ENCODE data around the gene TM9SF3. TPM values are rescaled to one million over a fixed set of nuclear protein-coding genes. Genes with fewer than 3 reads are reported as not detected.
"Not testable (repeated sequence)": the region's sequence is repeated elsewhere in the genome, so short reads cannot be mapped to it uniquely, and the experiment has no call there.

Gene TM9SF3
- total and polyA plus RNA-seq, 2 donors (not counting 1 experiment from before 2014, with no cell fraction given) = 103 to 107 TPM

DNA sequence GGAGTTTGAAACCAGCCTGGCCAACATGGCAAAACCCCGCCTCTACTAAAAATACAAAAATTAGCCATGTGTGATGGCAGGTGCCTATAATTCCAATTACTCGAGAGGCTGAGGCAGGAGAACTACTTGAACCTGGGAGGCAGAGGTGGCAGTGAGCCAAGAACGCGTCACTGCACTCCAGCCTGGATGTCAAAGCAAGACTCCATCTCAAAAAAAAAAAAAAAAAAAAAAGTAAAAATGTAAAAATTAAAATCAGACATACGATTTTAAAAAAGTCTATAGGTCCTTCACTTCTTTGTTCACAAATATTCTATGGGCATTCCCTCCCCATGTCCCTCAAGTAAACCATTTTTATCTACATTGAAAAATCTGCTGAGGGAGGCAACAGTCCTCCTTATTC is 38.2 kb downstream of the TM9SF3 start:
- H3K4me3 ChIP-seq (replicated peaks in 1 of 4; ENCODE audit: control extremely low read depth in 1 of 4, insufficient read depth in 1 of 4, low read depth in 3 of 4, low read length in 4 of 4) = no peak overlapping the region
- H3K27me3 ChIP-seq (ENCODE audit: control insufficient read depth, insufficient read depth, low read length) = no peaks in the 10 kb centered on the region
- H3K4me2 ChIP-seq (ENCODE audit: extremely low read depth, insufficient read depth, low read length) = no peak overlapping the region
- no peaks in the 10 kb centered on the region for H3K36me3 ChIP-seq (ENCODE audit: control insufficient read depth, insufficient read depth, low read length)
- no peak overlapping the region for H2AFZ ChIP-seq (ENCODE audit: low read length)
- H4K20me1 ChIP-seq (ENCODE audit: control insufficient read depth, extremely low read depth, insufficient read depth, low read length) = peaks cover 2% of the 10 kb centered on the region
- peaks cover 2% of the 10 kb centered on the region for H3K79me2 ChIP-seq (ENCODE audit: control insufficient read depth, insufficient read depth, low read length)
- TF ChIP-seq EZH2 (IDR thresholded peaks at IDR 0.05; ENCODE audit: low read length, missing control alignments) (no peak), CTCF (conservative IDR thresholded peaks at IDR 0.05 in 1 of 2, IDR thresholded peaks at IDR 0.05 in 1 of 2; ENCODE audit: low read depth in 1 of 2, low read length in 2 of 2) (no peak)
- H3K27ac ChIP-seq (ENCODE audit: insufficient read depth, low read length) = no peak overlapping the region
- H3K9ac ChIP-seq (ENCODE audit: insufficient read depth, low read length) = no peak overlapping the region
- no peaks in the 10 kb centered on the region for H3K4me1 ChIP-seq (ENCODE audit: control insufficient read depth, extremely low read depth, insufficient read depth, low read length)
- no peak for DNase-seq (ENCODE audit: low read depth in 2 of 2)
- H3K9me3 ChIP-seq (ENCODE audit: control insufficient read depth, insufficient read depth, low read depth, low read length) = no peaks in the 10 kb centered on the region

DNA sequence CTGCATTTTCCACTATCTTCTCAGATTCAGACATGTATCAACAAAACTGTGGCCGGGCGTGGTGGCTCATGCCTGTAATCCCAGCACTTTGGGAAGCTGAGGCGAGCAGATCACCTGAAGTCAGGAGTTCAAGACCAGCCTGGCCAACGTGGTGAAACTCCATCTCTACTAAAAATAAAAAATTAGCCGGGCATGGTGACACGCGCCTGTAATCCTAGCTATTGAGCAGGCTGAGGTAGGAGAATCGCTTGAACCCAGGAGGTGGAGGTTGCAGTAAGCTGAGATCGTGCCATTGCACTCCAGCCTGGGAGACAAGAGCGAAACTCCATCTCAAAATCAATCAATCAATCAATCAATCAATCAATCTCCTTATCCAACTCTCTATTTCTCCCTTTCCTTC is 41.3 kb downstream of the TM9SF3 start:
- not testable (repeated sequence) for H3K4me3 ChIP-seq (replicated peaks in 1 of 4; ENCODE audit: control extremely low read depth in 1 of 4, insufficient read depth in 1 of 4, low read depth in 3 of 4, low read length in 4 of 4); H3K79me2 ChIP-seq (ENCODE audit: control insufficient read depth, insufficient read depth, low read length); H3K4me1 ChIP-seq (ENCODE audit: control insufficient read depth, extremely low read depth, insufficient read depth, low read length); H3K36me3 ChIP-seq (ENCODE audit: control insufficient read depth, insufficient read depth, low read length); H2AFZ ChIP-seq (ENCODE audit: low read length); DNase-seq (ENCODE audit: low read depth in 2 of 2); H3K4me2 ChIP-seq (ENCODE audit: extremely low read depth, insufficient read depth, low read length); H3K27me3 ChIP-seq (ENCODE audit: control insufficient read depth, insufficient read depth, low read length); H3K27ac ChIP-seq (ENCODE audit: insufficient read depth, low read length); H3K9ac ChIP-seq (ENCODE audit: insufficient read depth, low read length); H4K20me1 ChIP-seq (ENCODE audit: control insufficient read depth, extremely low read depth, insufficient read depth, low read length); H3K9me3 ChIP-seq (ENCODE audit: control insufficient read depth, insufficient read depth, low read depth, low read length)

DNA sequence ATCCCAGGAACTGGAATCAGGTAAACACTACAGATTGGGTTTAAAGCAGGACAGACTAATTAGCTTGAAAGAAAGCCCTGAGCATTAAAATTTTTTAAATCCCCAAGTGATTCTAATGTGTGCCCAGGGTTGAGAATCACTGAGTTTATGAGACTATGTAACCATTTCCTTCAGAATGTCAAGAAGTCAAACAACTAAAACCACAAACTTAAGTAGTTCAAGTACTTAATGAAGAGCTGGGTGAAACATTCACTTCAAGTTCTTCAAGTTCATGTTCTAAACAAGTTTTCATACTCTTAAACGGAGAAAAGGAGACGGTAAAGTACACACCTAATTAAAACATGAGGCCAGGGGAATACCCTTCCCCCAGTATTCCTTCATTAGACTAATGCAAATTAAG is 44.9 kb downstream of the TM9SF3 start:
- no peak overlapping the region for H3K9ac ChIP-seq (ENCODE audit: insufficient read depth, low read length)
- no peaks in the 10 kb centered on the region for H3K9me3 ChIP-seq (ENCODE audit: control insufficient read depth, insufficient read depth, low read depth, low read length)
- H4K20me1 ChIP-seq (ENCODE audit: control insufficient read depth, extremely low read depth, insufficient read depth, low read length) = no peaks in the 10 kb centered on the region
- H3K79me2 ChIP-seq (ENCODE audit: control insufficient read depth, insufficient read depth, low read length) = peaks cover 4% of the 10 kb centered on the region
- H3K4me3 ChIP-seq (replicated peaks in 1 of 4; ENCODE audit: control extremely low read depth in 1 of 4, insufficient read depth in 1 of 4, low read depth in 3 of 4, low read length in 4 of 4) = no peak overlapping the region
- peak; percentile 8 to 42 for DNase-seq (ENCODE audit: low read depth in 2 of 2)
- H3K4me2 ChIP-seq (ENCODE audit: extremely low read depth, insufficient read depth, low read length) = no peak overlapping the region
- H3K27me3 ChIP-seq (ENCODE audit: control insufficient read depth, insufficient read depth, low read length) = no peaks in the 10 kb centered on the region
- no peak overlapping the region for H2AFZ ChIP-seq (ENCODE audit: low read length)
- no peak for TF ChIP-seq EZH2 (IDR thresholded peaks at IDR 0.05; ENCODE audit: low read length, missing control alignments)
- no peaks in the 10 kb centered on the region for H3K36me3 ChIP-seq (ENCODE audit: control insufficient read depth, insufficient read depth, low read length)
- H3K27ac ChIP-seq (ENCODE audit: insufficient read depth, low read length) = no peak overlapping the region
- no peaks in the 10 kb centered on the region for H3K4me1 ChIP-seq (ENCODE audit: control insufficient read depth, extremely low read depth, insufficient read depth, low read length)

GRCh38 chr10:96540240-96540639 is 46.6 kb downstream of the TM9SF3 start:
- no peaks in the 10 kb centered on the region for H3K9me3 ChIP-seq (ENCODE audit: control insufficient read depth, insufficient read depth, low read depth, low read length)
- H3K4me3 ChIP-seq (replicated peaks in 1 of 4; ENCODE audit: control extremely low read depth in 1 of 4, insufficient read depth in 1 of 4, low read depth in 3 of 4, low read length in 4 of 4) = no peak overlapping the region
- no peaks in the 10 kb centered on the region for H4K20me1 ChIP-seq (ENCODE audit: control insufficient read depth, extremely low read depth, insufficient read depth, low read length)
- no peaks in the 10 kb centered on the region for H3K36me3 ChIP-seq (ENCODE audit: control insufficient read depth, insufficient read depth, low read length)
- no peak overlapping the region for H2AFZ ChIP-seq (ENCODE audit: low read length)
- H3K27me3 ChIP-seq (ENCODE audit: control insufficient read depth, insufficient read depth, low read length) = no peaks in the 10 kb centered on the region
- no peaks in the 10 kb centered on the region for H3K4me1 ChIP-seq (ENCODE audit: control insufficient read depth, extremely low read depth, insufficient read depth, low read length)
- no peak overlapping the region for H3K27ac ChIP-seq (ENCODE audit: insufficient read depth, low read length)
- no peak for DNase-seq (ENCODE audit: low read depth in 2 of 2)
- H3K4me2 ChIP-seq (ENCODE audit: extremely low read depth, insufficient read depth, low read length) = no peak overlapping the region
- peaks cover 3% of the 10 kb centered on the region for H3K79me2 ChIP-seq (ENCODE audit: control insufficient read depth, insufficient read depth, low read length)
- no peak overlapping the region for H3K9ac ChIP-seq (ENCODE audit: insufficient read depth, low read length)
- no peak for TF ChIP-seq CTCF (conservative IDR thresholded peaks at IDR 0.05 in 1 of 2, IDR thresholded peaks at IDR 0.05 in 1 of 2; ENCODE audit: low read depth in 1 of 2, low read length in 2 of 2)
- no peak for TF ChIP-seq EZH2 (IDR thresholded peaks at IDR 0.05; ENCODE audit: low read length, missing control alignments)
